B cell (primary cell): ENCODE data around the gene DBNDD2. TPM values are rescaled to one million over a fixed set of nuclear protein-coding genes. Genes with fewer than 3 reads are reported as not detected.

Source experiments
- ATAC-seq: fragments of 200-7000 bp; cut with Tn5 transposase; one replicate; pipeline ENCODE4 v1.10.0; 2021; ENCODE audit warnings: low read depth, mild to moderate bottlenecking, moderate number of reproducible peaks, moderate library complexity
- CTCF ChIA-PET: fragments of 350-600 bp; sonication (Branson Sonifier 250); formaldehyde crosslinking; loops from one replicate; lab custom pipeline; 2021; ENCODE audit warnings: antibody characterized with exemption, inconsistent platforms; lab: Charles Lee
- POLR2A ChIA-PET: fragments of 350-600 bp; sonication (Branson Sonifier 250); formaldehyde crosslinking; loops from one replicate; lab custom pipeline; 2021; ENCODE audit warnings: antibody characterized with exemption; lab: Charles Lee
- DNase-seq: peaks from one replicate; pipeline ENCODE4 v3.0.0; 2013
- H2AFZ ChIP-seq: 2 replicates; pipeline ENCODE4 v1.6.1; 2012; ENCODE audit warnings: mild to moderate bottlenecking, low read depth, low read length; ENCODE audit not compliant: insufficient read depth, poor library complexity, severe bottlenecking
- H3K27ac ChIP-seq, 2 donors: 1 replicate in 1 of 2; 2 replicates in 1 of 2; pipeline ENCODE4 v1.5.1; 2012 to 2013; ENCODE audit warnings: low read length in 2 of 2, mild to moderate bottlenecking in 2 of 2, moderate library complexity in 1 of 2
- H3K27me3 ChIP-seq, 4 experiments: fragments of 200-600 bp in 1 of 4; sonication (generic) in 1 of 4; replicated peaks in 1 of 4; 1 replicate in 2 of 4; 2 replicates in 2 of 4; pipeline versions ENCODE4 v1.6.1 to v1.7.0; 2013 to 2016; ENCODE audit warnings: low read length in 3 of 4, mild to moderate bottlenecking in 2 of 4, mixed read lengths in 1 of 4, moderate library complexity in 1 of 4; ENCODE audit not compliant: insufficient read depth in 4 of 4, control insufficient read depth in 3 of 4; ENCODE audit errors: control extremely low read depth in 1 of 4
- H3K36me3 ChIP-seq, 2 experiments: replicated peaks in 1 of 2; 1 replicate in 1 of 2; 2 replicates in 1 of 2; pipeline versions ENCODE4 v1.6.1 to v1.7.1; 2013; ENCODE audit warnings: low read length in 1 of 2; ENCODE audit not compliant: insufficient read depth in 2 of 2, control insufficient read depth in 1 of 2; ENCODE audit errors: control extremely low read depth in 1 of 2, extremely low read depth in 1 of 2
- H3K4me1 ChIP-seq, 2 donors: fragments of 200-600 bp in 1 of 2; sonication (generic) in 1 of 2; 1 replicate in 1 of 2; 2 replicates in 1 of 2; pipeline versions ENCODE4 v1.5.1 to v1.6.1; 2013 to 2017; ENCODE audit warnings: low read length in 2 of 2; ENCODE audit not compliant: control insufficient read depth in 2 of 2, insufficient read depth in 2 of 2
- H3K4me2 ChIP-seq: replicated peaks from 2 replicates; pipeline ENCODE3; 2012; ENCODE audit warnings: mild to moderate bottlenecking, low read depth, low read length; ENCODE audit not compliant: poor library complexity, severe bottlenecking
- H3K4me3 ChIP-seq, 5 experiments: fragments of 200-600 bp in 1 of 5; sonication (generic) in 1 of 5; 1 replicate in 3 of 5; 2 replicates in 2 of 5; pipeline versions ENCODE4 v1.5.1 to v1.7.0; 2011 to 2016; ENCODE audit warnings: low read length in 4 of 5, mild to moderate bottlenecking in 4 of 5, low read depth in 2 of 5, control low read depth in 1 of 5, moderate library complexity in 1 of 5; ENCODE audit not compliant: insufficient read depth in 1 of 5; ENCODE audit errors: control extremely low read depth in 1 of 5, extremely low read depth in 1 of 5
- H3K79me2 ChIP-seq: fragments of 200-600 bp; sonication (generic); one replicate; pipeline ENCODE4 v1.6.0; 2016; ENCODE audit warnings: low read length; ENCODE audit not compliant: control insufficient read depth, insufficient read depth
- H3K9ac ChIP-seq: fragments of 200-600 bp; sonication (generic); 2 replicates; pipeline ENCODE4 v1.6.1; 2017; ENCODE audit warnings: mild to moderate bottlenecking, low read length, moderate library complexity
- H3K9me3 ChIP-seq, 3 donors: one replicate each; pipeline versions ENCODE4 v1.6.1 to v1.7.1; 2013; ENCODE audit warnings: low read length in 2 of 3; ENCODE audit not compliant: control insufficient read depth in 2 of 3, insufficient read depth in 1 of 3; ENCODE audit errors: control extremely low read depth in 1 of 3
- H4K20me1 ChIP-seq: 2 replicates; pipeline ENCODE4 v1.6.0; 2012; ENCODE audit warnings: mild to moderate bottlenecking, low read length; ENCODE audit not compliant: insufficient read depth, control insufficient read depth, poor library complexity, severe bottlenecking
- H3K27ac Mint-ChIP-seq: one replicate; pipeline ENCODE4 v1.8.0; 2021; ENCODE audit warnings: mixed read lengths
- H3K27me3 Mint-ChIP-seq: one replicate; pipeline ENCODE4 v1.8.0; 2021; ENCODE audit warnings: mixed read lengths
- H3K4me1 Mint-ChIP-seq: one replicate; pipeline ENCODE4 v1.8.0; 2021; ENCODE audit warnings: mixed read lengths
- H3K4me3 Mint-ChIP-seq: one replicate; pipeline ENCODE4 v1.8.0; 2021; ENCODE audit warnings: mixed read lengths
- H3K9me3 Mint-ChIP-seq: one replicate; pipeline ENCODE4 v1.8.0; 2022; ENCODE audit warnings: mixed read lengths; ENCODE audit not compliant: insufficient read depth
- EZH2 ChIP-seq: IDR thresholded peaks from 2 replicates; pipeline ENCODE4 v1.6.1; 2012; ENCODE audit warnings: borderline replicate concordance, low read depth, mild to moderate bottlenecking, moderate library complexity, low read length; ENCODE audit not compliant: insufficient read depth, poor library complexity, severe bottlenecking
- WGBS: methylation state at CpG from one replicate; pipeline ENCODE4 v1.1.5; 2013; ENCODE audit warnings: missing lambda C conversion rate; ENCODE audit not compliant: insufficient coverage; 5-methylcytosine and 5-hydroxymethylcytosine counted together
- intact Hi-C: fragments of 100-400 bp; cut with micrococcal nuclease; formaldehyde crosslinking; loops from one replicate; pipeline ENCODE4 v1.10.0; 2022
- polyA plus RNA-seq: library from polyadenylated mRNA; depleted of rRNA; stranded (reverse); fragments of >200 nt; gene quantifications from 2 replicates; pipeline ENCODE4 v1.2.3, GENCODE V29; 2012
- total RNA-seq, 2 donors: library from RNA; stranded (reverse); fragments of 120-200 nt in 1 of 2; gene quantifications; 1 replicate in 1 of 2; 2 replicates in 1 of 2; pipeline versions ENCODE4 v1.2.3 to v1.2.4, GENCODE V29; 2013 to 2022
- TF ChIP-seq, protein P1 (sequence below): fragments of 200-600 bp; IDR thresholded peaks from one replicate; pipeline ENCODE4 v1.8.0; 2022; ENCODE audit warnings: antibody characterized with exemption, mild to moderate bottlenecking

The DBNDD2 gene
- total and polyA plus RNA-seq, 2 donors (not counting 1 experiment from before 2014, with no cell fraction given), result 3.1 to 3.6 TPM

GRCh38 chr20:45420125-45420524 is 12.0 kb downstream of the DBNDD2 start:
- Histone ChIP-seq H3K36me3 (peaks cover 20 to 51% of the 10 kb centered on the region in 2 experiments), H3K4me3 (no peak overlapping the region), H2AFZ (no peak overlapping the region), H3K9ac (no peak overlapping the region), H3K27me3 (no peaks in the 10 kb centered on the region), H3K4me2 (no peak overlapping the region), H4K20me1 (peaks cover 8% of the 10 kb centered on the region), H3K27ac (peak overlapping the region; percentile 30 to 45), H3K79me2 (peaks cover 29% of the 10 kb centered on the region), H3K4me1 (peaks cover 28 to 38% of the 10 kb centered on the region in 2 donors), H3K9me3 (no peaks in the 10 kb centered on the region)
- peaks cover 49% of the 10 kb centered on the region for H3K4me1 Mint-ChIP-seq
- intact Hi-C loops, result no loop called here
- no peak overlapping the region for H3K4me3 Mint-ChIP-seq
- H3K9me3 Mint-ChIP-seq, result no peaks in the 10 kb centered on the region
- ChIA-PET CTCF (interaction anchor here (0.7 to 8.3 kb wide), 8 partner anchors 14 to 97 kb away, joined by 3 to 98 read pairs (median 4); partner anchors contain the start of gene SYS1), POLR2A (interaction anchor here (1.0 to 3.0 kb wide), 7 partner anchors 9 to 57 kb away, joined by 3 to 11 read pairs (median 5); partner anchors contain the start of gene SYS1)
- no peak for ATAC-seq
- peak overlapping the region; percentile 91 for H3K27ac Mint-ChIP-seq
- no peak for TF ChIP-seq EZH2
- TF ChIP-seq, protein P1, sequence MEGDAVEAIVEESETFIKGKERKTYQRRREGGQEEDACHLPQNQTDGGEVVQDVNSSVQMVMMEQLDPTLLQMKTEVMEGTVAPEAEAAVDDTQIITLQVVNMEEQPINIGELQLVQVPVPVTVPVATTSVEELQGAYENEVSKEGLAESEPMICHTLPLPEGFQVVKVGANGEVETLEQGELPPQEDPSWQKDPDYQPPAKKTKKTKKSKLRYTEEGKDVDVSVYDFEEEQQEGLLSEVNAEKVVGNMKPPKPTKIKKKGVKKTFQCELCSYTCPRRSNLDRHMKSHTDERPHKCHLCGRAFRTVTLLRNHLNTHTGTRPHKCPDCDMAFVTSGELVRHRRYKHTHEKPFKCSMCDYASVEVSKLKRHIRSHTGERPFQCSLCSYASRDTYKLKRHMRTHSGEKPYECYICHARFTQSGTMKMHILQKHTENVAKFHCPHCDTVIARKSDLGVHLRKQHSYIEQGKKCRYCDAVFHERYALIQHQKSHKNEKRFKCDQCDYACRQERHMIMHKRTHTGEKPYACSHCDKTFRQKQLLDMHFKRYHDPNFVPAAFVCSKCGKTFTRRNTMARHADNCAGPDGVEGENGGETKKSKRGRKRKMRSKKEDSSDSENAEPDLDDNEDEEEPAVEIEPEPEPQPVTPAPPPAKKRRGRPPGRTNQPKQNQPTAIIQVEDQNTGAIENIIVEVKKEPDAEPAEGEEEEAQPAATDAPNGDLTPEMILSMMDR, result no peak
- 94% methylated on average over 7 of the region's 8 CpGs for WGBS
- H3K27me3 Mint-ChIP-seq, result no peaks in the 10 kb centered on the region
- DNase-seq, result no peak

- DNase-seq (no peak), ATAC-seq (no peak)
- Mint-ChIP-seq H3K27ac (no peak overlapping the region), H3K4me1 (peaks cover 18% of the 10 kb centered on the region), H3K9me3 (no peaks in the 10 kb centered on the region), H3K4me3 (no peak overlapping the region), H3K27me3 (no peaks in the 10 kb centered on the region)
- Histone ChIP-seq H3K4me1 (peaks cover 5 to 18% of the 10 kb centered on the region in 2 donors), H3K9me3 (no peaks in the 10 kb centered on the region), H3K79me2 (no peaks in the 10 kb centered on the region), H3K36me3 (peaks cover 21 to 68% of the 10 kb centered on the region in 2 experiments), H3K9ac (no peak overlapping the region), H3K27ac (no peak overlapping the region), H3K4me3 (no peak overlapping the region), H3K27me3 (no peaks in the 10 kb centered on the region), H3K4me2 (no peak overlapping the region), H2AFZ (no peak overlapping the region), H4K20me1 (peaks cover 6% of the 10 kb centered on the region)
- intact Hi-C loops, result no loop called here
- CTCF ChIA-PET, result no interaction called here
- TF ChIP-seq, protein P1, result no peak
- no peak for TF ChIP-seq EZH2
- 100% methylated on average over 1 of the region's 2 CpGs for WGBS
- POLR2A ChIA-PET, result no interaction called here
Observed at GRCh38 chr20:45423700-45424099, 15.6 kb downstream of the DBNDD2 start.
